Ovary (tissue), 9 donors: Measurements from ENCODE around the gene SLC6A6. TPM values are rescaled to one million over a fixed set of nuclear protein-coding genes. Genes with fewer than 3 reads are reported as not detected.

ENCODE experiments used
- DNase-seq, 5 donors: peaks; one replicate each; pipeline ENCODE4 v3.0.0-alpha.2; 2019 to 2020
- H3K27ac ChIP-seq, 2 donors: fragments of 200-600 bp; one replicate each; pipeline versions ENCODE4 v1.5.1 to v1.8.0; 2019 to 2022
- H3K27me3 ChIP-seq: fragments of 200-600 bp; one replicate; pipeline ENCODE4 v1.8.0; 2022
- H3K36me3 ChIP-seq: fragments of 200-600 bp; sonication (generic); one replicate; pipeline ENCODE4 v1.5.1; 2019
- H3K4me1 ChIP-seq: one replicate; pipeline ENCODE4 v1.8.1; 2013; ENCODE audit warnings: mild to moderate bottlenecking, moderate library complexity; ENCODE audit not compliant: insufficient read depth
- H3K4me3 ChIP-seq: fragments of 200-600 bp; sonication (generic); one replicate; pipeline ENCODE4 v1.5.1; 2017
- H3K9me3 ChIP-seq, 2 donors: fragments of 200-600 bp in 1 of 2; sonication (generic) in 1 of 2; one replicate each; pipeline versions ENCODE4 v1.5.1 to v1.8.1; 2013 to 2019; ENCODE audit warnings: mild to moderate bottlenecking in 1 of 2, moderate library complexity in 1 of 2
- EP300 ChIP-seq: sonication (generic); formaldehyde crosslinking; IDR thresholded peaks from one replicate; pipeline ENCODE4 v1.6.1; 2017; ENCODE audit warnings: antibody characterized with exemption
- POLR2A ChIP-seq: fragments of 450-650 bp; IDR thresholded peaks from one replicate; pipeline ENCODE4 v1.6.1; 2017; ENCODE audit warnings: antibody characterized with exemption, mild to moderate bottlenecking, moderate library complexity
- WGBS, 3 donors: extraction: QIAGEN DNeasy Blood & Tissue Kit in 1 of 3; methylation state at CpG; one replicate each; pipeline versions ENCODE4 v1.1.5 to v1.1.7; 2013 to 2017; 5-methylcytosine and 5-hydroxymethylcytosine counted together
- intact Hi-C, 4 donors: fragments of 100-400 bp; cut with DNase I; formaldehyde crosslinking; loops; one replicate each; pipeline versions ENCODE4 v1.11.0 to v1.15.1; 2022 to 2023
- polyA plus RNA-seq, 2 donors: library from polyadenylated mRNA; stranded (reverse); fragments of 200-250 nt in 1 of 2; fragments of 350-450 nt in 1 of 2; fragmentation: Illumina TruSeq in 1 of 2; extraction: RNeasy Lipid Tissue Mini Kit (QIAGEN cat#74804) in 1 of 2; gene quantifications; one replicate each; pipeline ENCODE4 v1.2.3, GENCODE V29; 2013 to 2014
- total RNA-seq, 7 donors: library from RNA; depleted of rRNA in 2 of 7; stranded (reverse); fragments of >200 nt in 2 of 7; fragmentation: NEBNext Ultra II Directional in 3 of 7; extraction: Animal tissue kit (Norgen Biotek cat#: 25700) in 3 of 7; gene quantifications; one replicate each; pipeline versions ENCODE4 v1.1.0 to v1.2.4, GENCODE V29; 2016 to 2023
- TF ChIP-seq, protein P1 (sequence below), 3 donors: fragments of 450-650 bp in 2 of 3; fragments of 200-600 bp in 1 of 3; IDR thresholded peaks; one replicate each; pipeline versions ENCODE4 v1.5.1 to v1.8.0; 2016 to 2022; ENCODE audit warnings: antibody characterized with exemption in 3 of 3, mild to moderate bottlenecking in 1 of 3
- donor health status: DM: no; HTN: no; CAD: no; lungs with moderate emphysema.
- donor health status: DM: no; HTN: no; CAD: no.
- donor health status: Bipolar disorder and iron deficiency.
- donor health status: DM: yes; HTN: yes; CAD: no.
- donor health status: DM: no; HTN: no; CAD: no.
- donor health status: DM: yes; HTN: yes; CAD: no.

Gene SLC6A6
- total and polyA plus RNA-seq, 9 donors = 32.5 to 141 (median 80.5) TPM

DNA sequence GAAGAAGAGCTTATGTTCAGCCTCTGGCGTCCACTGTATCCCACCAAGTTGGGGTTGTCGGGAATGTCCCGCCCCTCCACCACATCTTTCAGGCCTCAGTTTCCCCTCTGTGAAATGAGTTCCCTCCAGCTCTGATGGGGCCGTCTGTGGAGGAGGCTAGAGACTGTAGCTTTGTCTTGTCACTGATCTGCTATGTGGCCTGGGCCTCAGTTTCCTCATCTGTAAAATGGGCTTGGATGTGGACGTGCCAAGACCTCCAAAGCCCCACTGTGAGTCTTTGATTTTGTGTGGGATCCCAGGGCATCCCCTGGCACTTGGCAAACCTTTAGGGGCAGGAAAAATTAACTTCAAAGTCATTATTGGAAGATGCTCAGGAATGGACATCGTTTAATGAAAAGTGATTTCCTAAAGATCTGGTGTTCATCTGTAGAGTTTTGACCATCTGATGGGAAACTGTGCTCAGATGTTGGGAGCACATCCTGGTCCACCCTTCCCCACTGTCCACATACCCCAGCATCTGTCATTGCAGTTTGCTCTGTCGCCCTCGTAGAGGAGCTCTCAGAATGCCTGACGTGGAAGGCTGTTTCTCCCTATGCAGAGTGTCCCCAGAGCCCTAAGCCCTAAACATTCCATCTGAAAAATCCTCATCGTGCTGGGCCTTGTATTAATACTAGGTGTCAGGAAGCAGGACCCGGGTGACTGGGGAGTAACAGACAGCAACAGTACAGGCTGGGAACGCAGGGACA lies 28.5 kb downstream of the SLC6A6 start:
- no peaks in the 10 kb centered on the region for H3K36me3 ChIP-seq
- peak overlapping the region in 1 of 2 donors; percentile 46 for H3K27ac ChIP-seq
- no peaks in the 10 kb centered on the region for H3K9me3 ChIP-seq
- intact Hi-C loops = no loop called here
- no peak for DNase-seq
- peaks cover 30% of the 10 kb centered on the region for H3K4me1 ChIP-seq
- TF ChIP-seq, protein P1, sequence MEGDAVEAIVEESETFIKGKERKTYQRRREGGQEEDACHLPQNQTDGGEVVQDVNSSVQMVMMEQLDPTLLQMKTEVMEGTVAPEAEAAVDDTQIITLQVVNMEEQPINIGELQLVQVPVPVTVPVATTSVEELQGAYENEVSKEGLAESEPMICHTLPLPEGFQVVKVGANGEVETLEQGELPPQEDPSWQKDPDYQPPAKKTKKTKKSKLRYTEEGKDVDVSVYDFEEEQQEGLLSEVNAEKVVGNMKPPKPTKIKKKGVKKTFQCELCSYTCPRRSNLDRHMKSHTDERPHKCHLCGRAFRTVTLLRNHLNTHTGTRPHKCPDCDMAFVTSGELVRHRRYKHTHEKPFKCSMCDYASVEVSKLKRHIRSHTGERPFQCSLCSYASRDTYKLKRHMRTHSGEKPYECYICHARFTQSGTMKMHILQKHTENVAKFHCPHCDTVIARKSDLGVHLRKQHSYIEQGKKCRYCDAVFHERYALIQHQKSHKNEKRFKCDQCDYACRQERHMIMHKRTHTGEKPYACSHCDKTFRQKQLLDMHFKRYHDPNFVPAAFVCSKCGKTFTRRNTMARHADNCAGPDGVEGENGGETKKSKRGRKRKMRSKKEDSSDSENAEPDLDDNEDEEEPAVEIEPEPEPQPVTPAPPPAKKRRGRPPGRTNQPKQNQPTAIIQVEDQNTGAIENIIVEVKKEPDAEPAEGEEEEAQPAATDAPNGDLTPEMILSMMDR (IDR thresholded peaks at IDR 0.05) = no peak
- TF ChIP-seq POLR2A (no peak), EP300 (no peak)
- WGBS, 3 donors = 87 to 88% (median 87%) methylated on average over 12 of the region's 12 CpGs
- H3K27me3 ChIP-seq = no peaks in the 10 kb centered on the region
- H3K4me3 ChIP-seq = no peak overlapping the region

DNA sequence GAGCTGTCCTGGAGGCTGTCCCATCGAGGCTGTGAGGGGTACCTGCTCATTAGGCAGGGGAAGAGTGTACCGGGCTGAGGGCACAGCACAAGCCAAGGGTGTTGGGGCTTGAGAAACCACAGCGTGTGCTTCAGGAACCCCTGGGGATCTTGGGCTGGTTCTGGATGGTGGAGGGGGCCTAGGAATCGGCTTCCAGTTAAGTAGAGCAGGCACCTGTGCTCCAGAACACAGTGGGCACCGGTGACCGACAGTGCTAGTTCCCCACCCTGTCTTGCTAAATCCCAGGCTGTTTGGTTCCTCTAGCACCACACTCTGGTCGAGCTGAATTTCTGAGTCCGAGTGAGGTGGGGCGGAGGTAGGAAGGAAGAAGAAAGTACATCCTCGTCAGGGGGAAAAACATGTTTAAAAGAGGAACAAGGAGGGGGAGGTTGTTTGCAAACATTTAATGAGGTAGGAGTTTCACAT lies 29.1 kb downstream of the SLC6A6 start:
- H3K9me3 ChIP-seq = no peaks in the 10 kb centered on the region
- H3K4me1 ChIP-seq = peaks cover 30% of the 10 kb centered on the region
- H3K36me3 ChIP-seq = no peaks in the 10 kb centered on the region
- no peak overlapping the region for H3K4me3 ChIP-seq
- peak overlapping the region in 1 of 2 donors; percentile 46 for H3K27ac ChIP-seq
- TF ChIP-seq, protein P1 (IDR thresholded peaks at IDR 0.05) = no peak
- TF ChIP-seq EP300 = no peak
- TF ChIP-seq POLR2A = no peak
- no peaks in the 10 kb centered on the region for H3K27me3 ChIP-seq
- no peak for DNase-seq
- intact Hi-C loops = no loop called here
- 77 to 83% (median 82%) methylated on average over 10 of the region's 10 CpGs for WGBS, 3 donors

DNA sequence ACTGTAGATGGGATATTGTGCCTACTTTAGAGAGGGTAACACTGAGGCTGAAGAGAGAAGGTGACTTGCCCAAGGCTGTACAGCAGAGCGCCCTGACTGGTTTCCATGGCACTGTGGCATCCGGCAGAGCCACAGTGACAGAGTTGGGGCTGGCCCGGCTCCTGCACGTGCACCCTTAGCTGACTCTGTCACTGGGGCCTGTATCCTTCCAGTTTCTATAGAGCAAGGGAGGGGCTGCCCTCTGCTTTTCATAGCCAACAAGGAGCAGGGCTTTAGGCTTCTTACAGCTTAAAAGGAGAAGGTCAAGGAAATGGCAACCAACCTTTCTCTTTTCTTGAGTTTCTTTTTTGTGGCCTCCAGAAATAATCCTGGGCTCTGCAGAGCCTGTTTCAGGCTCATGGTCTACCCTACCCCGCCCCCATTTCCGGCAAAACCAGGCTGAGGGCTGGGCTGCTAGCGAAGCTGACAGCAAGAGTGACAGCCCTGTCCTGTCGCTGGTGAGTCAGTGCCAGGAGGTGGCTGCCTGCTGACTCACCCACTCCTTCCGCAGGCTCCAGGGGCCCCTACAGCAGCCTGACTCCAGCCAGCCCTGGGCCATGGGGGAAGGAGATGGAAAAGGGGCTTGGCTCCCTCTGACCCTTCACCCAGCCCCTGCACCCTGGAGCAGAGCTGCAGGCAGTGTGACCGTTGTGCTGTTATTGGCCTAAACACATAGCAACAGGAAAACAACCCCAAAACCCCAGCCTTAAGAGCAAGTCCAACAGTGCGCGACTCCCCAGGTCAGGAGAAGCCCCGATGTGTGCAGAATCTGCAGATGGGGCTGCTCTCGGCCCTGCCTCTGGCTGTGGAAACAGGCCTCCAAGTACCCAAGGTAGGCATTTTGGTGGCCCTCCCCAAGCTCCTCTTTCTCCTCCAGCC lies 29.8 kb downstream of the SLC6A6 start:
- peak in 1 of 5 donors; percentile 63 for DNase-seq
- Histone ChIP-seq H3K4me1 (peaks cover 31% of the 10 kb centered on the region), H3K36me3 (no peaks in the 10 kb centered on the region), H3K27me3 (no peaks in the 10 kb centered on the region), H3K27ac (peak overlapping the region in 1 of 2 donors; percentile 46), H3K9me3 (no peaks in the 10 kb centered on the region), H3K4me3 (no peak overlapping the region)
- TF ChIP-seq, protein P1 (IDR thresholded peaks at IDR 0.05) = no peak
- no peak for TF ChIP-seq POLR2A
- TF ChIP-seq EP300 = no peak
- intact Hi-C loops = no loop called here
- 69 to 78% (median 72%) methylated on average over 14 of the region's 14 CpGs for WGBS, 3 donors

DNA sequence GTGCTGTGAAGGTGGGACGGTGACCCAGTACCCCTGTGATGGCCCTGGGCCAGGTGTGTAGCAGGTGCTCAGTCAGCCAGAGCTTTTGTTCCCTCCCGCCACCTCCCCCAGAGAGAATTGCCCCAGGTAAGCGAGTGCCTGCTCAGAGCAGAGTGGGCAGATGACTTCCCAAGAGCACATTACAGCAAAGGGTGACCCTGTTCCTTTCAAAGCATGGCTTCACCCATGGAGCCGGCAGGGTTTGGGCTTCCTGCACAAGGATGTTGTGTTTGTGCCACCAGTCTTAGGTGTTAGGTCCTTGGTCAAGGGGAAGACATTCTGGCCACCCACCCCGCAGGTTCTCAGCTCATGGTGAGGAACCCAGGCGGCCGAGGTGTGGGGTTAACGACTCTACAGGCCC lies 30.7 kb downstream of the SLC6A6 start:
- WGBS, 3 donors = 91% methylated on average over 8 of the region's 8 CpGs
- Histone ChIP-seq H3K27ac (no peak overlapping the region), H3K4me3 (no peak overlapping the region), H3K4me1 (peaks cover 30% of the 10 kb centered on the region), H3K27me3 (no peaks in the 10 kb centered on the region), H3K36me3 (no peaks in the 10 kb centered on the region), H3K9me3 (no peaks in the 10 kb centered on the region)
- TF ChIP-seq POLR2A = no peak
- intact Hi-C loops = no loop called here
- no peak for DNase-seq
